Ascending aorta (tissue), 2 donors: ENCODE results near the gene PIGC. TPM values are rescaled to one million over a fixed set of nuclear protein-coding genes. Genes with fewer than 3 reads are reported as not detected.

Experiments
- DNase-seq, 2 donors: peaks; one replicate each; pipeline ENCODE4 v3.0.0-alpha.2; 2019; ENCODE audit warnings: low spot score in 2 of 2
- H3K27ac ChIP-seq, 2 donors: fragments of 200-600 bp; sonication (generic); one replicate each; pipeline ENCODE4 v1.5.1; 2016 to 2017; ENCODE audit warnings: mild to moderate bottlenecking in 1 of 2
- H3K27me3 ChIP-seq: fragments of 200-600 bp; sonication (generic); one replicate; pipeline ENCODE4 v1.5.1; 2017
- H3K36me3 ChIP-seq, 2 donors: fragments of 200-600 bp; sonication (generic); one replicate each; pipeline ENCODE4 v1.5.1; 2016
- H3K4me1 ChIP-seq, 2 donors: fragments of 200-600 bp; sonication (generic); one replicate each; pipeline ENCODE4 v1.5.1; 2016 to 2017; ENCODE audit warnings: mild to moderate bottlenecking in 1 of 2
- H3K4me3 ChIP-seq, 2 donors: fragments of 200-600 bp; sonication (generic); one replicate each; pipeline ENCODE4 v1.5.1; 2016 to 2017; ENCODE audit warnings: mild to moderate bottlenecking in 1 of 2
- H3K9me3 ChIP-seq, 2 donors: fragments of 200-600 bp; sonication (generic); one replicate each; pipeline ENCODE4 v1.5.1; 2016
- CTCF ChIP-seq, 3 experiments: fragments of 200-600 bp in 2 of 3; fragments of 450-650 bp in 1 of 3; sonication (generic) in 2 of 3; IDR thresholded peaks; one replicate each; pipeline ENCODE4 v1.5.1; 2016 to 2019; ENCODE audit warnings: antibody characterized with exemption in 3 of 3, mild to moderate bottlenecking in 1 of 3, moderate library complexity in 1 of 3
- intact Hi-C: fragments of 100-400 bp; cut with DNase I; formaldehyde crosslinking; loops from one replicate; pipeline ENCODE4 v1.15.1; 2023
- total RNA-seq: library from RNA; depleted of rRNA; stranded (reverse); fragments of >200 nt; gene quantifications from one replicate; pipeline ENCODE4 v1.1.0, GENCODE V29; 2016

PIGC gene
- total RNA-seq, 1 donor from 2014 or later = 20.0 TPM

GRCh38 chr1:172429331-172430127 lies 14.3 kb downstream of the PIGC start:
- Histone ChIP-seq H3K27me3 (no peaks in the 10 kb centered on the region), H3K36me3 (no peaks in the 10 kb centered on the region), H3K27ac (no peak overlapping the region), H3K9me3 (no peaks in the 10 kb centered on the region), H3K4me1 (no peaks in the 10 kb centered on the region), H3K4me3 (no peak overlapping the region)
- DNase-seq = no peak
- TF ChIP-seq CTCF (IDR thresholded peaks at IDR 0.05) = peak; percentile 36 to 69 (median 58)
- intact Hi-C loops = loop anchor here (1.0 to 5.0 kb wide), 3 partner anchors 342 to 427 kb away; no protein-coding TSS in a partner anchor

- H3K4me1 ChIP-seq = peaks cover 0 to 6% of the 10 kb centered on the region in 2 donors
- H3K4me3 ChIP-seq = no peak overlapping the region
- no peaks in the 10 kb centered on the region for H3K36me3 ChIP-seq
- H3K27ac ChIP-seq = no peak overlapping the region
- H3K27me3 ChIP-seq = no peaks in the 10 kb centered on the region
- TF ChIP-seq CTCF (IDR thresholded peaks at IDR 0.05) = no peak
- H3K9me3 ChIP-seq = no peaks in the 10 kb centered on the region
- intact Hi-C loops = loop anchor here (5.0 kb wide), 2 partner anchors 340 to 425 kb away; no protein-coding TSS in a partner anchor
- no peak for DNase-seq
These were observed 16.7 kb downstream of the PIGC start for GRCh38 chr1:172427191-172427590.

GRCh38 chr1:172425339-172425738 lies 18.5 kb downstream of the PIGC start:
- DNase-seq = no peak
- intact Hi-C loops = loop anchor here (5.0 kb wide), 2 partner anchors 338 to 423 kb away; no protein-coding TSS in a partner anchor

GRCh38 chr1:172423336-172423735 lies 20.5 kb downstream of the PIGC start:
- Histone ChIP-seq H3K4me1 (peaks cover 0 to 13% of the 10 kb centered on the region in 2 donors), H3K27ac (no peak overlapping the region), H3K4me3 (no peak overlapping the region), H3K27me3 (no peaks in the 10 kb centered on the region), H3K9me3 (no peaks in the 10 kb centered on the region), H3K36me3 (no peaks in the 10 kb centered on the region)
- no peak for DNase-seq
- TF ChIP-seq CTCF (IDR thresholded peaks at IDR 0.05) = no peak
- intact Hi-C loops = no loop called here

More at GRCh38 chr1:172425339-172425738, 18.5 kb downstream of the PIGC start:
- Histone ChIP-seq H3K27me3 (no peaks in the 10 kb centered on the region), H3K9me3 (no peaks in the 10 kb centered on the region), H3K4me3 (no peak overlapping the region), H3K36me3 (no peaks in the 10 kb centered on the region), H3K4me1 (peaks cover 0 to 13% of the 10 kb centered on the region in 2 donors), H3K27ac (no peak overlapping the region)
- no peak for TF ChIP-seq CTCF (IDR thresholded peaks at IDR 0.05)

GRCh38 chr1:172421974-172422604 lies 21.8 kb downstream of the PIGC start:
- no peaks in the 10 kb centered on the region for H3K27me3 ChIP-seq
- intact Hi-C loops = no loop called here
- DNase-seq = no peak

More at GRCh38 chr1:172421974-172422604, 21.8 kb downstream of the PIGC start:
- no peaks in the 10 kb centered on the region for H3K36me3 ChIP-seq
- no peak overlapping the region for H3K4me3 ChIP-seq
- no peaks in the 10 kb centered on the region for H3K9me3 ChIP-seq
- TF ChIP-seq CTCF (IDR thresholded peaks at IDR 0.05) = no peak
- peak overlapping the region; percentile 37 to 58 for H3K27ac ChIP-seq
- peaks cover 0 to 13% of the 10 kb centered on the region in 2 donors for H3K4me1 ChIP-seq
